H1 (cell line): ENCODE results near the gene ZNF45. TPM values are rescaled to one million over a fixed set of nuclear protein-coding genes. Genes with fewer than 3 reads are reported as not detected.

ENCODE experiments used
- BCL11A ChIP-seq, 2 experiments: IDR thresholded peaks; one replicate each; pipeline ENCODE4 v1.6.1; 2011; ENCODE audit warnings: low read depth in 2 of 2, low read length in 2 of 2, mild to moderate bottlenecking in 2 of 2
- FOSL1 ChIP-seq: IDR thresholded peaks from 2 replicates; pipeline ENCODE4 v1.6.1; 2011; ENCODE audit warnings: mild to moderate bottlenecking, low read depth, low read length, moderate library complexity; ENCODE audit not compliant: insufficient read depth
- polyA plus RNA-seq, 7 experiments: library from polyadenylated mRNA; depleted of rRNA in 3 of 7; stranded (reverse) in 5 of 7; unstranded in 2 of 7; fragments of >200 nt in 5 of 7; fragments of 200-250 nt in 2 of 7; gene quantifications; 1 replicate in 5 of 7; 2 replicates in 1 of 7; 4 replicates in 1 of 7; pipeline versions ENCODE4 v1.2.1 to v1.2.3, GENCODE V29; 2011 to 2013; ENCODE audit warnings: missing spikeins in 2 of 7, mixed read lengths in 2 of 7
- total RNA-seq: library from RNA; stranded (reverse); fragmentation: NEBNext Ultra II Directional; extraction: Animal tissue kit (Norgen Biotek cat#: 25700); gene quantifications from 2 replicates; pipeline ENCODE4 v1.2.1, GENCODE V29; 2021

The ZNF45 gene
- total and polyA plus RNA-seq, 2 of the 8 experiments (the other 6 are each of a cell fraction or from before 2014, with no cell fraction given): 4.6 to 16.2 TPM

- TF ChIP-seq BCL11A (IDR thresholded peaks at IDR 0.05; ENCODE audit: low read depth in 2 of 2, low read length in 2 of 2) (no peak), FOSL1 (no peak)
Observed at GRCh38 chr19:43908659-43909058, 26.4 kb downstream of the ZNF45 start (continued).
